Prostate gland (tissue), 2 donors: Measurements from ENCODE around the gene TRPM3. TPM values are rescaled to one million over a fixed set of nuclear protein-coding genes. Genes with fewer than 3 reads are reported as not detected.
A peak's percentile ranks its signal among the peaks of the same experiment; 100 is the strongest.

ENCODE experiments used
- DNase-seq: peaks from one replicate; pipeline ENCODE4 v3.0.0-alpha.2; 2019; ENCODE audit warnings: low spot score
- H3K27ac ChIP-seq, 2 donors: fragments of 200-600 bp; sonication (generic); 2 replicates each; pipeline ENCODE4 v1.5.1; 2017 to 2019
- H3K27me3 ChIP-seq: fragments of 200-600 bp; sonication (generic); replicated peaks from 2 replicates; pipeline ENCODE4 v1.5.1; 2019; ENCODE audit not compliant: insufficient read depth
- H3K36me3 ChIP-seq, 2 donors: fragments of 200-600 bp; sonication (generic); 1 replicate in 1 of 2; 2 replicates in 1 of 2; pipeline versions ENCODE4 v1.5.1 to v1.8.1; 2017 to 2019
- H3K4me1 ChIP-seq: fragments of 200-600 bp; sonication (generic); replicated peaks from 2 replicates; pipeline ENCODE4 v1.5.1; 2019
- H3K4me3 ChIP-seq, 2 donors: fragments of 200-600 bp; sonication (generic); 2 replicates each; pipeline ENCODE4 v1.5.1; 2017 to 2019
- H3K9me3 ChIP-seq: fragments of 200-600 bp; sonication (generic); 2 replicates; pipeline ENCODE4 v1.5.1; 2017
- POLR2A ChIP-seq: fragments of 450-650 bp; IDR thresholded peaks from one replicate; pipeline ENCODE4 v1.6.1; 2016; ENCODE audit warnings: antibody characterized with exemption, mild to moderate bottlenecking
- POLR2AphosphoS5 ChIP-seq: sonication (generic); formaldehyde crosslinking; IDR thresholded peaks from one replicate; pipeline ENCODE4 v1.6.1; 2017; ENCODE audit warnings: antibody characterized with exemption
- WGBS: methylation state at CpG from one replicate; pipeline ENCODE4 v1.1.5; 2018; 5-methylcytosine and 5-hydroxymethylcytosine counted together
- intact Hi-C: fragments of 100-400 bp; cut with DNase I; formaldehyde crosslinking; loops from one replicate; pipeline ENCODE4 v1.14.2; 2022
- microRNA counts, 2 donors: library from miRNA; unstranded; fragments of <30 nt; microRNA quantifications; one replicate each; lab custom pipeline; 2016 to 2017
- microRNA-seq: library from miRNA; unstranded; fragments of <30 nt; microRNA quantifications from one replicate; pipeline ENCODE4, GENCODE V29; 2016
- small RNA-seq, 2 donors: library from RNA; depleted of rRNA; stranded (forward); fragments of <200 nt; gene quantifications; one replicate each; pipeline ENCODE3, GENCODE V24; 2016
- total RNA-seq, 2 donors: library from RNA; depleted of rRNA; stranded (reverse); fragments of >200 nt; gene quantifications; one replicate each; pipeline ENCODE4 v1.1.0, GENCODE V29; 2016
- TF ChIP-seq, protein P1 (sequence below), 4 experiments: fragments of 200-600 bp in 2 of 4; fragments of 450-650 bp in 2 of 4; sonication (generic) in 2 of 4; IDR thresholded peaks; 1 replicate in 3 of 4; 2 replicates in 1 of 4; pipeline ENCODE4 v1.5.1; 2016 to 2019; ENCODE audit warnings: antibody characterized with exemption in 4 of 4, mild to moderate bottlenecking in 2 of 4, moderate library complexity in 2 of 4

TRPM3 gene
- total RNA-seq, 2 donors from 2014 or later = 0.32 to 18.7 TPM

GRCh38 chr9:70479880-70480291, 641.5 kb downstream of the TRPM3 start:
- no peak for TF ChIP-seq POLR2AphosphoS5
- TF ChIP-seq POLR2A = no peak
- TF ChIP-seq, protein P1, sequence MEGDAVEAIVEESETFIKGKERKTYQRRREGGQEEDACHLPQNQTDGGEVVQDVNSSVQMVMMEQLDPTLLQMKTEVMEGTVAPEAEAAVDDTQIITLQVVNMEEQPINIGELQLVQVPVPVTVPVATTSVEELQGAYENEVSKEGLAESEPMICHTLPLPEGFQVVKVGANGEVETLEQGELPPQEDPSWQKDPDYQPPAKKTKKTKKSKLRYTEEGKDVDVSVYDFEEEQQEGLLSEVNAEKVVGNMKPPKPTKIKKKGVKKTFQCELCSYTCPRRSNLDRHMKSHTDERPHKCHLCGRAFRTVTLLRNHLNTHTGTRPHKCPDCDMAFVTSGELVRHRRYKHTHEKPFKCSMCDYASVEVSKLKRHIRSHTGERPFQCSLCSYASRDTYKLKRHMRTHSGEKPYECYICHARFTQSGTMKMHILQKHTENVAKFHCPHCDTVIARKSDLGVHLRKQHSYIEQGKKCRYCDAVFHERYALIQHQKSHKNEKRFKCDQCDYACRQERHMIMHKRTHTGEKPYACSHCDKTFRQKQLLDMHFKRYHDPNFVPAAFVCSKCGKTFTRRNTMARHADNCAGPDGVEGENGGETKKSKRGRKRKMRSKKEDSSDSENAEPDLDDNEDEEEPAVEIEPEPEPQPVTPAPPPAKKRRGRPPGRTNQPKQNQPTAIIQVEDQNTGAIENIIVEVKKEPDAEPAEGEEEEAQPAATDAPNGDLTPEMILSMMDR (IDR thresholded peaks at IDR 0.05) = no peak
- Histone ChIP-seq H3K4me3 (peak overlapping the region in 1 of 2 donors; percentile 14), H3K9me3 (no peaks in the 10 kb centered on the region), H3K4me1 (peaks cover 55% of the 10 kb centered on the region), H3K36me3 (no peaks in the 10 kb centered on the region), H3K27me3 (no peaks in the 10 kb centered on the region), H3K27ac (peak overlapping the region; percentile 92 to 96)
- WGBS = 27% methylated on average over 5 of the region's 5 CpGs
- peak; percentile 30 for DNase-seq
- intact Hi-C loops = loop anchor here (2.0 to 10.0 kb wide), 4 partner anchors 59 to 405 kb away; partner anchors contain the start of gene SMC5

MicroRNAs within 50 kb of the gene (microRNA counts, 767-probe panel; counts per million panel counts)
- microRNA hsa-miR-204-5p (lab: Ali Mortazavi, UCI) = 3,464 to 3,731 counts per million in 2 donors

Small RNA genes within 50 kb of the gene (microRNA-seq; reads per million reads assigned to microRNA genes)
- gene MIR204 = 141 reads per million, percentile 76 among the genes with 10 or more reads in this experiment

Small RNA genes within 50 kb of the gene (small RNA-seq; reads per million reads assigned to genes)
- gene MIR204 (198 to 241 reads per million in 2 donors), gene RN7SL726P (0.09 to 0.10 reads per million in 2 donors)
